ENCODE data around the gene PANK4. TPM values are rescaled to one million over a fixed set of nuclear protein-coding genes. Genes with fewer than 3 reads are reported as not detected.

Gene PANK4
- polyA plus RNA-seq, 1 donor (not counting 4 experiments of a cell fraction or from before 2014, with no cell fraction given), result 14.5 TPM

- no peak overlapping the region for H3K4me2 ChIP-seq (ENCODE audit: control insufficient read depth, extremely low read depth, insufficient read depth, low read depth, low read length)
- no peak overlapping the region for H3K27ac ChIP-seq (ENCODE audit: control insufficient read depth, insufficient read depth, low read length)
- H3K9ac ChIP-seq (ENCODE audit: control insufficient read depth, extremely low read depth, insufficient read depth, low read length), result no peak overlapping the region
- DNase-seq (ENCODE audit: low read depth, low spot score) (no peak), FAIRE-seq (no peak)
- no peaks in the 10 kb centered on the region for H3K9me1 ChIP-seq (ENCODE audit: control insufficient read depth, extremely low read depth, insufficient read depth, low read length)
- peaks cover 3% of the 10 kb centered on the region for H4K20me1 ChIP-seq (ENCODE audit: control insufficient read depth, extremely low read depth, insufficient read depth, low read length)
- H3K79me2 ChIP-seq (ENCODE audit: control insufficient read depth, insufficient read depth, low read length), result peaks cover 34% of the 10 kb centered on the region
- peaks cover 49% of the 10 kb centered on the region for H3K4me1 ChIP-seq (ENCODE audit: control insufficient read depth, extremely low read depth, insufficient read depth, low read length)
- H3K36me3 ChIP-seq (ENCODE audit: control insufficient read depth in 2 of 2, extremely low read depth in 1 of 2, insufficient read depth in 2 of 2, low read length in 2 of 2), result no peaks in the 10 kb centered on the region
- dilution Hi-C loops (cut with MboI; ENCODE audit: extremely low pct_ligation_motif_present, low sequenced_read_pairs), result no loop called here
- no peaks in the 10 kb centered on the region for H3K9me3 ChIP-seq (ENCODE audit: control insufficient read depth, low read depth, low read length)
- TF ChIP-seq EZH2 (IDR thresholded peaks at IDR 0.05; ENCODE audit: low read length), result no peak
- no peak for TF ChIP-seq CTCF (optimal IDR thresholded peaks at IDR 0.05 in 1 of 3, IDR thresholded peaks at IDR 0.05 in 1 of 3, conservative IDR thresholded peaks at IDR 0.05 in 1 of 3; ENCODE audit: extremely low read depth in 1 of 3, insufficient read depth in 2 of 3, low read length in 3 of 3)
- H3K4me3 ChIP-seq (ENCODE audit: control insufficient read depth in 2 of 3, extremely low read depth in 1 of 3, insufficient read depth in 2 of 3, low read depth in 1 of 3, low read length in 3 of 3), result no peak overlapping the region
- no peak overlapping the region for H2AFZ ChIP-seq (ENCODE audit: control insufficient read depth, low read length)
- H3K27me3 ChIP-seq (ENCODE audit: control insufficient read depth, extremely low read depth, insufficient read depth, low read length), result no peaks in the 10 kb centered on the region
Measured at GRCh38 chr1:2527556-2527860, 1.1 kb upstream of the PANK4 start.

GRCh38 chr1:2526824-2527555 lies 594 bp upstream of the PANK4 start:
- Histone ChIP-seq H3K9me1 (ENCODE audit: control insufficient read depth, extremely low read depth, insufficient read depth, low read length) (no peaks in the 10 kb centered on the region), H3K9me3 (ENCODE audit: control insufficient read depth, low read depth, low read length) (no peaks in the 10 kb centered on the region), H3K4me2 (ENCODE audit: control insufficient read depth, extremely low read depth, insufficient read depth, low read depth, low read length) (peak overlapping the region; percentile 62), H3K4me1 (ENCODE audit: control insufficient read depth, extremely low read depth, insufficient read depth, low read length) (peaks cover 44% of the 10 kb centered on the region), H2AFZ (ENCODE audit: control insufficient read depth, low read length) (no peak overlapping the region), H3K9ac (ENCODE audit: control insufficient read depth, extremely low read depth, insufficient read depth, low read length) (peak overlapping the region; percentile 58), H3K27me3 (ENCODE audit: control insufficient read depth, extremely low read depth, insufficient read depth, low read length) (no peaks in the 10 kb centered on the region), H4K20me1 (ENCODE audit: control insufficient read depth, extremely low read depth, insufficient read depth, low read length) (peaks cover 3% of the 10 kb centered on the region), H3K79me2 (ENCODE audit: control insufficient read depth, insufficient read depth, low read length) (peaks cover 39% of the 10 kb centered on the region), H3K4me3 (ENCODE audit: control insufficient read depth in 2 of 3, extremely low read depth in 1 of 3, insufficient read depth in 2 of 3, low read depth in 1 of 3, low read length in 3 of 3) (peak overlapping the region in 1 of 3 experiments; percentile 12), H3K27ac (ENCODE audit: control insufficient read depth, insufficient read depth, low read length) (peak overlapping the region; percentile 42), H3K36me3 (ENCODE audit: control insufficient read depth in 2 of 2, extremely low read depth in 1 of 2, insufficient read depth in 2 of 2, low read length in 2 of 2) (peaks cover 0 to 3% of the 10 kb centered on the region in 2 experiments)
- FAIRE-seq (no peak), DNase-seq (ENCODE audit: low read depth, low spot score) (no peak)
- TF ChIP-seq EZH2 (IDR thresholded peaks at IDR 0.05; ENCODE audit: low read length) (no peak), CTCF (optimal IDR thresholded peaks at IDR 0.05 in 1 of 3, IDR thresholded peaks at IDR 0.05 in 1 of 3, conservative IDR thresholded peaks at IDR 0.05 in 1 of 3; ENCODE audit: extremely low read depth in 1 of 3, insufficient read depth in 2 of 3, low read length in 3 of 3) (no peak)
- dilution Hi-C loops (cut with MboI; ENCODE audit: extremely low pct_ligation_motif_present, low sequenced_read_pairs), result no loop called here

Measured in keratinocyte (primary cell).